Mesendoderm (in vitro differentiated cells): ENCODE data around the gene SLC48A1.

Experiments
- DNase-seq: peaks from one replicate; pipeline ENCODE4 v3.0.0; 2013
- H2AK5ac ChIP-seq: 2 replicates; pipeline ENCODE4 v1.6.1; 2013; ENCODE audit warnings: low read length, inconsistent platforms
- H2BK120ac ChIP-seq: 2 replicates; pipeline ENCODE4 v1.6.1; 2013; ENCODE audit warnings: low read depth, mild to moderate bottlenecking, low read length, moderate library complexity, mixed read lengths
- H2BK15ac ChIP-seq: replicated peaks from 2 replicates; pipeline ENCODE4 v1.6.1; 2013; ENCODE audit warnings: low read depth, mild to moderate bottlenecking, moderate library complexity
- H2BK5ac ChIP-seq: 2 replicates; pipeline ENCODE4 v1.6.1; 2013; ENCODE audit warnings: low read length, inconsistent platforms
- H3K18ac ChIP-seq: 2 replicates; pipeline ENCODE4 v1.6.1; 2013; ENCODE audit warnings: mild to moderate bottlenecking, low read length, mixed read lengths
- H3K23ac ChIP-seq: one replicate; pipeline ENCODE4 v1.6.1; 2013; ENCODE audit warnings: low read length
- H3K27ac ChIP-seq: 2 replicates; pipeline ENCODE4 v1.5.1; 2013; ENCODE audit warnings: low read depth, mild to moderate bottlenecking, inconsistent platforms, low read length, moderate library complexity
- H3K27me3 ChIP-seq: 2 replicates; pipeline ENCODE4 v1.6.1; 2013; ENCODE audit warnings: low read length, control low read depth, mild to moderate bottlenecking, inconsistent platforms; ENCODE audit not compliant: insufficient read depth, poor library complexity
- H3K36me3 ChIP-seq: 2 replicates; pipeline ENCODE4 v1.6.1; 2013; ENCODE audit warnings: low read length, inconsistent platforms; ENCODE audit not compliant: control insufficient read depth, insufficient read depth
- H3K4ac ChIP-seq: one replicate; pipeline ENCODE4 v1.6.1; 2013; ENCODE audit warnings: low read depth, mild to moderate bottlenecking, low read length, moderate library complexity
- H3K4me1 ChIP-seq: 2 replicates; pipeline ENCODE4 v1.6.1; 2013; ENCODE audit warnings: low read depth, low read length, inconsistent platforms; ENCODE audit not compliant: control insufficient read depth
- H3K4me2 ChIP-seq: 2 replicates; pipeline ENCODE4 v1.6.1; 2013; ENCODE audit warnings: low read length
- H3K4me3 ChIP-seq: 2 replicates; pipeline ENCODE4 v1.5.1; 2013; ENCODE audit warnings: mild to moderate bottlenecking, low read length
- H3K56ac ChIP-seq: one replicate; pipeline ENCODE4 v1.6.1; 2013; ENCODE audit warnings: low read length
- H3K79me1 ChIP-seq: 2 replicates; pipeline ENCODE4 v1.6.1; 2013; ENCODE audit warnings: low read length, inconsistent platforms
- H3K79me2 ChIP-seq: 2 replicates; pipeline ENCODE4 v1.6.1; 2013; ENCODE audit warnings: mild to moderate bottlenecking, low read length; ENCODE audit not compliant: control insufficient read depth, insufficient read depth
- H3K9ac ChIP-seq: 2 replicates; pipeline ENCODE4 v1.6.1; 2013; ENCODE audit warnings: low read length, inconsistent platforms
- H4K5ac ChIP-seq: one replicate; pipeline ENCODE4 v1.6.1; 2013; ENCODE audit warnings: low read length
- H4K8ac ChIP-seq: one replicate; pipeline ENCODE4 v1.6.1; 2013; ENCODE audit warnings: low read depth, mild to moderate bottlenecking, control low read depth, low read length, moderate library complexity
- WGBS: extraction: QIAGEN DNeasy Blood & Tissue Kit; methylation state at CpG from one replicate; pipeline ENCODE4 v1.1.7; 2013; ENCODE audit warnings: low lambda C conversion rate, missing lambda C conversion rate; ENCODE audit not compliant: insufficient coverage; ENCODE audit errors: extremely low coverage; 5-methylcytosine and 5-hydroxymethylcytosine counted together

SLC48A1 gene

DNA sequence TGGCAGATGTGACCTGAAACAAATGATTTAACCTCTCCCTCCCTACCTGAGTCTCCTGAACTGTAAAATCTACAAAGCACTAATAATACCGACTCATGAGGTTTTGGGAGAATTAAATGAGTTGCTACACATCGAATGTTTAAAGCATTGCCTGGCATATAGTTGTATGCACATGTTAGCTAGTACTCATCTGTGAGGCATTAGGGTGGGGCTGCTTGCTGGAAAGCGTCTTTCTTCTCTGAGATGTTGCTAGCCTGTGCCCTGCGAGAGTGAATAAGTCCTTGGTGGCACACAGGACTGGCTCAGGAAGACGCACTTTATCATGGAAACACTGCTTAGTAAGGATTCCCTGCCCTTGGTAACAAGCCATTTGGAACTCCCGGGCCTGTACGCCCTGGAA, 20.5 kb upstream of the SLC48A1 start:
- peaks cover 41% of the 10 kb centered on the region for H3K4me1 ChIP-seq
- peaks cover 7% of the 10 kb centered on the region for H3K79me2 ChIP-seq
- WGBS = no CpG with 5 or more reads among the region's 7 CpGs
- H2BK5ac ChIP-seq = peak overlapping the region; percentile 93
- no peak overlapping the region for H3K4me2 ChIP-seq
- no peak overlapping the region for H2BK15ac ChIP-seq
- H3K27me3 ChIP-seq = no peaks in the 10 kb centered on the region
- H3K79me1 ChIP-seq = peaks cover 13% of the 10 kb centered on the region
- no peak overlapping the region for H3K4ac ChIP-seq
- H3K9ac ChIP-seq = no peak overlapping the region
- peak overlapping the region; percentile 38 for H3K23ac ChIP-seq
- H3K27ac ChIP-seq = no peak overlapping the region
- H2AK5ac ChIP-seq = peak overlapping the region; percentile 95
- no peak overlapping the region for H3K18ac ChIP-seq
- no peaks in the 10 kb centered on the region for H3K36me3 ChIP-seq
- no peak overlapping the region for H3K4me3 ChIP-seq
- peak overlapping the region; percentile 84 for H3K56ac ChIP-seq
- DNase-seq = no peak
- no peak overlapping the region for H2BK120ac ChIP-seq
- H4K8ac ChIP-seq = no peak overlapping the region
- no peak overlapping the region for H4K5ac ChIP-seq

DNA sequence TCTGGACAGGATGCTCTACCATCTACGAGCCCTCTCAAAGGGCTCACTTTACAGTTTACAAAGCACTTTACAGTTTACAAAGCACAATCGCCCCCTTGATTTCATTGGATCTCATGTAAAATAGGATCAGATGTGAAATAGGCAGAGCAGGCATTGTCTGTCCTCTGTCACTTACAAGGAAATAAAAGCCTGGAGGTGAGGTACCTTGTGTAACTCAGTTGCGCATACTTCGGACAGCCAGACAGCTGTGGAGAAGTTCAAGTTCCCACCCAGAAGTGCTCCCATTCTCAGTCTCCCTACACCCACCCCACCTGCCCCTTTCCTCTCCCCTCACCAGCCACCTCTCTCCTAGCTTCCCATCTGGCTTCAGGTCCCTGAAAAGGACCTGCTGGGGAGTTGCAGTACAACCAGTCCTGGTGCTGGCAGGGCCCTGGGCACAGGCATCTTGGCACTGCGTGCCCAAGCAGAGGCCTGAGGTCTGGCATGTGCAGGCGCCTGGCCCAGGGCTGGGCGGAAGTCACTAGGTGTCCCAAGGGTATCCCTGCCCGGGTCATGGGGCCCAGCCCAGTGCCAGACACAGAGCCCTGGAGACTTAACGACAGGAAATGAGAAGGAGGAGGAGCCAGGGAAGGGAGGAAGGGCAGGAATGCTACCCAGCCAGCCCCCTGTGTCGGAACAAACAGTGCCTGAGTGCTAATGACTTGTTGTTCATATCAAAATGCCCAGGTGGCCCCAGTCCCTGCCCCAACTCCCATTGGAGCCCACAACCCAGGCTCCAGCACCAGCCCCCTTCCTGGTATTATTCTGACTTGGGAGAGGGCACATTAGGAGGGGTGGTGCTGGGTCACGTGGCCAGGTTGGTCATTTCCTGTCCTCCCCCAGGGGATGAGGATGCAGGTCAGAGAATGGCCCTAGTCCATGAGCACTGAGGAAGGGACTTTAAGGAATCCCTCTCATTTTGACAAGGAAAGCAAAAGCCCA, 19.7 kb upstream of the SLC48A1 start:
- peak; percentile 96 for DNase-seq
- no peak overlapping the region for H2BK15ac ChIP-seq
- no peaks in the 10 kb centered on the region for H3K27me3 ChIP-seq
- peaks cover 46% of the 10 kb centered on the region for H3K4me1 ChIP-seq
- H3K79me1 ChIP-seq = peaks cover 14% of the 10 kb centered on the region
- no peak overlapping the region for H3K4me3 ChIP-seq
- H3K36me3 ChIP-seq = no peaks in the 10 kb centered on the region
- H3K79me2 ChIP-seq = peaks cover 8% of the 10 kb centered on the region
- no peak overlapping the region for H4K8ac ChIP-seq
- peak overlapping the region; percentile 38 for H3K23ac ChIP-seq
- peak overlapping the region; percentile 49 for H3K9ac ChIP-seq
- H2BK5ac ChIP-seq = peak overlapping the region; percentile 93
- peak overlapping the region; percentile 74 for H4K5ac ChIP-seq
- H3K4ac ChIP-seq = peak overlapping the region; percentile 60
- H3K56ac ChIP-seq = peak overlapping the region; percentile 84
- H2AK5ac ChIP-seq = peak overlapping the region; percentile 95
- H3K4me2 ChIP-seq = no peak overlapping the region
- peak overlapping the region; percentile 5 for H2BK120ac ChIP-seq
- no CpG with 5 or more reads among the region's 11 CpGs for WGBS
- H3K18ac ChIP-seq = peak overlapping the region; percentile 33
- H3K27ac ChIP-seq = peak overlapping the region; percentile 67

DNA sequence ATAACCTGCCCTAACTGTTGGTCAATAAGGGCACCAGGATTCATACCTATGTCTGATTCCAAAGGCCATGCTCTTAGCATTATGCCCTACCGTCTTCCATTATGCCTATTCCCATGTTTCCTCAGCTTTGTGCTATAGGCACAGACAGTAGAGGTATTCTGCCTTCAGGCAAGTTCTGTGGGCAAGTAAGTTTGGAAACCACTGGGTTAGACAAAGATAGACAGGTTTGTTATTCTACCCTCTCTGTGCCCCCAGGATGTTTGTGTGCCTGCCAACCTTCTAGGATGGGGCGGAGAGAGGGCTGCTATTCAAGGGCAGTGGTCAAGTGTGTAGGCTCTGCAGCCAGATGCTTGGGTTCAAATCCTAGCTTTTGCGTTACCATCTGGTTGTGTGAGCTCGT, 18.9 kb upstream of the SLC48A1 start:
- no peak overlapping the region for H3K4ac ChIP-seq
- DNase-seq = no peak
- H3K36me3 ChIP-seq = no peaks in the 10 kb centered on the region
- WGBS = no CpG with 5 or more reads among the region's 4 CpGs
- H3K18ac ChIP-seq = no peak overlapping the region
- no peak overlapping the region for H4K8ac ChIP-seq
- H3K4me2 ChIP-seq = no peak overlapping the region
- H3K27ac ChIP-seq = peak overlapping the region; percentile 66
- peak overlapping the region; percentile 5 for H2BK120ac ChIP-seq
- peaks cover 8% of the 10 kb centered on the region for H3K79me2 ChIP-seq
- H3K4me1 ChIP-seq = peaks cover 46% of the 10 kb centered on the region
- no peak overlapping the region for H3K23ac ChIP-seq
- H3K27me3 ChIP-seq = no peaks in the 10 kb centered on the region
- H2AK5ac ChIP-seq = peak overlapping the region; percentile 98
- H3K56ac ChIP-seq = peak overlapping the region; percentile 84
- peaks cover 14% of the 10 kb centered on the region for H3K79me1 ChIP-seq
- no peak overlapping the region for H3K4me3 ChIP-seq
- H2BK5ac ChIP-seq = peak overlapping the region; percentile 98
- no peak overlapping the region for H2BK15ac ChIP-seq
- no peak overlapping the region for H4K5ac ChIP-seq
- peak overlapping the region; percentile 11 for H3K9ac ChIP-seq

DNA sequence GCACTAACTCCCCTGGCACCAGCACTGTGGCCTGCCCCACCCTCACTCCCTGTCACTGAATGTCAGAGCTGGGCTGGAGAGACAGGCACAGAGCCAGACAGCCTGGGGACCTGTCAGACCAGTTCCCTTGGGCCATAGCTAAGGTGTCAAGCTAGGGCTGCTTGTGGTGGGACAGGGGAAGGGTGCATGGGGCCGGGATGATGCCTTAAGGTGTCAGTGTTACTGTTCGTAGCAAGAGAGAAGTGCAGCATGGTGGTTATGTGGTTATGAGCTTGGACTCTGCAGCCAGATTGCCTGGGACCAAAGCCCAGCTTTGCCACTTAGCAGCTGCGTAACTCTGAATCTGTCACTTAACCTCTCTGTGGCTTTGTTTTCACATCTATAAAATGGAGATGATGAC, 18.2 kb upstream of the SLC48A1 start:
- WGBS = no CpG with 5 or more reads among the region's 3 CpGs

DNA sequence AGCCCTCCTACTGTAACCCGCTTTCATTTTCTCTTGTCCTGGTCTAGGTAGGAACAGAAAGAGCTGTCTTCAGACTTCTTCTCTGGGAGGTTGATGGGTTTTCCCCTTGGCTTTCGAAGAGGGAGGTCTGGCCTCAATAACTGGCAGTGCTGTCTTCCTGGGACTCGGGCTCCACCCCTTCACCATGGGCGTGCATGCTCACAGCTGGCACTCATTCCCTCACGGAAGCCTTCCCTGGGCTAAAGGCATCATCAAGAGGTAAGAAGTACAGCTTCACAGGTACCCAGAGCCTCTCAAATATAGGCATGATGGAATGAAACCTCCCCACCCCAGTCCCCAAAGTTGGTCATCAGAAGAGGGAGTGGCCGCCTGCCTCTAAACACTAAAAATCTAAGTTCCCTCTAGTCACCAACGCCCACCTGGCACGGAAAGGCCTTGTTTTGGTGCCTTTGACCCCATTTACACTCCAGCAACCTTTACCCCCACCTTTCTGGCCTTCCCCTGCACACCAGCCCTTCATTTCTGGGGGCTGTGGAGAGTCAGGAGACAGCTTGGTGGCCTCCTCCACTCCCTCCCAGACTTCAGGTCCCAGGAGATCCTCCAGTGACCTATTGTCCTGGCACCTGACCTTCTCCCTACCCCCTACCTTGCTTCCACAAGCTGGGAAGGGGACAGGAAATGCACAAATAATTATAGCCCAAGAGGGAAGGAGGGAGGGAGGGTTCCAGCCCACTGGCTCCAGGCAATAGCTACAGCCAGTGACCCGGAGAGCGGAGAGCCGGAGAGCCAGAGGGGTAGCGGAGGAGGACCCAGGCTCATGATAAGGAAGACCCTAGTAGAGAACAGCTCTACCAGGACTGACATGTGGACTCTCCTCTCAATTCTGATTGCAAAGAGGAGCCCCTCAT, 17.1 kb upstream of the SLC48A1 start:
- Histone ChIP-seq H2BK15ac (no peak overlapping the region), H3K4me1 (peaks cover 47% of the 10 kb centered on the region), H3K27me3 (no peaks in the 10 kb centered on the region), H4K8ac (no peak overlapping the region), H4K5ac (no peak overlapping the region), H3K23ac (no peak overlapping the region), H3K9ac (peak overlapping the region; percentile 6), H3K79me1 (peaks cover 16% of the 10 kb centered on the region), H3K27ac (no peak overlapping the region), H3K56ac (peak overlapping the region; percentile 12), H2BK120ac (no peak overlapping the region), H2AK5ac (peak overlapping the region; percentile 0), H3K4me2 (no peak overlapping the region), H2BK5ac (no peak overlapping the region), H3K4ac (no peak overlapping the region), H3K36me3 (no peaks in the 10 kb centered on the region), H3K18ac (no peak overlapping the region), H3K4me3 (no peak overlapping the region), H3K79me2 (peaks cover 8% of the 10 kb centered on the region)
- no CpG with 5 or more reads among the region's 12 CpGs for WGBS
- no peak for DNase-seq

More for the DNA sequence above, 18.2 kb upstream of the SLC48A1 start:
- H2BK120ac ChIP-seq = no peak overlapping the region
- no peak overlapping the region for H3K9ac ChIP-seq
- H3K79me1 ChIP-seq = peaks cover 14% of the 10 kb centered on the region
- no peak overlapping the region for H2BK15ac ChIP-seq
- H3K79me2 ChIP-seq = peaks cover 8% of the 10 kb centered on the region
- H4K5ac ChIP-seq = no peak overlapping the region
- H3K4me2 ChIP-seq = no peak overlapping the region
- H3K56ac ChIP-seq = peak overlapping the region; percentile 67
- no peak overlapping the region for H3K4me3 ChIP-seq
- no peak overlapping the region for H4K8ac ChIP-seq
- H2BK5ac ChIP-seq = no peak overlapping the region
- DNase-seq = no peak
- no peaks in the 10 kb centered on the region for H3K27me3 ChIP-seq
- peak overlapping the region; percentile 87 for H2AK5ac ChIP-seq
- peaks cover 47% of the 10 kb centered on the region for H3K4me1 ChIP-seq
- no peak overlapping the region for H3K23ac ChIP-seq
- H3K27ac ChIP-seq = no peak overlapping the region
- H3K4ac ChIP-seq = no peak overlapping the region
- H3K36me3 ChIP-seq = no peaks in the 10 kb centered on the region
- H3K18ac ChIP-seq = no peak overlapping the region
